Naive thymus-derived CD4-positive, alpha-beta T cell (primary cell): ENCODE results near the gene DLG2. TPM values are rescaled to one million over a fixed set of nuclear protein-coding genes. Genes with fewer than 3 reads are reported as not detected.
"Not testable (repeated sequence)": the region's sequence is repeated elsewhere in the genome, so short reads cannot be mapped to it uniquely, and the experiment has no call there.

Experiments used
- ATAC-seq: fragments of 150-1000 bp; cut with Tn5 transposase; 2 replicates; pipeline ENCODE4 v1.10.0; 2021; ENCODE audit warnings: mild to moderate bottlenecking, moderate library complexity
- CTCF ChIA-PET: fragments of 350-600 bp; sonication (Branson Sonifier 250); formaldehyde crosslinking; loops from one replicate; lab custom pipeline; 2021; ENCODE audit warnings: antibody characterized with exemption; lab: Charles Lee
- POLR2A ChIA-PET: fragments of 350-600 bp; sonication (Branson Sonifier 250); formaldehyde crosslinking; loops from one replicate; lab custom pipeline; 2021; ENCODE audit warnings: antibody characterized with exemption, inconsistent platforms; lab: Charles Lee
- DNase-seq, 9 donors: peaks; one replicate each; pipeline versions ENCODE4 v3.0.0 to v3.0.0-alpha.2; 2020 to 2022; ENCODE audit warnings: mixed read lengths in 1 of 9
- H3K27ac ChIP-seq: one replicate; pipeline ENCODE4 v1.7.0; 2013; ENCODE audit warnings: mild to moderate bottlenecking, low read depth, low read length, moderate library complexity
- H3K27me3 ChIP-seq, 2 donors: one replicate each; pipeline ENCODE4 v1.7.0; 2013; ENCODE audit warnings: low read length in 2 of 2, mild to moderate bottlenecking in 2 of 2, moderate library complexity in 2 of 2; ENCODE audit not compliant: control insufficient read depth in 2 of 2, insufficient read depth in 2 of 2
- H3K36me3 ChIP-seq, 3 experiments: 1 replicate in 2 of 3; 2 replicates in 1 of 3; pipeline ENCODE4 v1.7.0; 2013; ENCODE audit warnings: low read length in 3 of 3, mild to moderate bottlenecking in 3 of 3, moderate library complexity in 1 of 3; ENCODE audit not compliant: insufficient read depth in 3 of 3, control insufficient read depth in 2 of 3
- H3K4me1 ChIP-seq, 2 donors: one replicate each; pipeline ENCODE4 v1.7.0; 2013; ENCODE audit warnings: low read length in 2 of 2, mild to moderate bottlenecking in 2 of 2, moderate library complexity in 1 of 2; ENCODE audit not compliant: control insufficient read depth in 2 of 2, insufficient read depth in 2 of 2
- H3K4me3 ChIP-seq: 2 replicates; pipeline ENCODE4 v1.7.0; 2013; ENCODE audit warnings: mild to moderate bottlenecking, low read length
- H3K9me3 ChIP-seq, 3 experiments: 1 replicate in 2 of 3; 2 replicates in 1 of 3; pipeline ENCODE4 v1.7.0; 2013; ENCODE audit warnings: low read length in 3 of 3; ENCODE audit not compliant: control insufficient read depth in 2 of 3
- H3K27ac Mint-ChIP-seq, 9 donors: one replicate each; pipeline ENCODE4 v1.8.0; 2020 to 2022; ENCODE audit warnings: mixed read lengths in 9 of 9, mild to moderate bottlenecking in 8 of 9, moderate library complexity in 5 of 9, inconsistent platforms in 2 of 9
- H3K27me3 Mint-ChIP-seq, 5 donors: one replicate each; pipeline ENCODE4 v1.8.0; 2021 to 2022; ENCODE audit warnings: mixed read lengths in 5 of 5, mild to moderate bottlenecking in 1 of 5
- H3K36me3 Mint-ChIP-seq, 5 donors: one replicate each; pipeline ENCODE4 v1.8.0; 2020 to 2022; ENCODE audit warnings: mixed read lengths in 5 of 5, mild to moderate bottlenecking in 3 of 5, inconsistent platforms in 1 of 5
- H3K4me1 Mint-ChIP-seq, 7 donors: one replicate each; pipeline ENCODE4 v1.8.0; 2020 to 2022; ENCODE audit warnings: mixed read lengths in 7 of 7, mild to moderate bottlenecking in 3 of 7, inconsistent platforms in 1 of 7
- H3K4me3 Mint-ChIP-seq, 10 donors: one replicate each; pipeline ENCODE4 v1.8.0; 2020 to 2022; ENCODE audit warnings: mild to moderate bottlenecking in 10 of 10, mixed read lengths in 10 of 10, moderate library complexity in 6 of 10, inconsistent platforms in 2 of 10
- H3K9me3 Mint-ChIP-seq, 11 donors: one replicate each; pipeline ENCODE4 v1.8.0; 2020 to 2022; ENCODE audit warnings: mixed read lengths in 11 of 11, mild to moderate bottlenecking in 4 of 11, inconsistent platforms in 1 of 11, moderate library complexity in 1 of 11
- intact Hi-C, 2 donors: fragments of 100-400 bp; cut with micrococcal nuclease; formaldehyde crosslinking; loops; one replicate each; pipeline ENCODE4 v1.15.1; 2023
- polyA plus RNA-seq, 2 donors: library from polyadenylated mRNA; unstranded; fragments of 300-500 nt; fragmentation: Illumina TruSeq; gene quantifications; one replicate each; pipeline ENCODE4 v1.2.3, GENCODE V29; 2021
- total RNA-seq, 6 experiments: library from RNA in 5 of 6; stranded (reverse) in 5 of 6; gene quantifications; 1 replicate in 5 of 6; 2 replicates in 1 of 6; pipeline ENCODE4 v1.2.3 and lab custom pipeline; 2021 to 2026

Gene DLG2
- total and polyA plus RNA-seq, 7 experiments from 2014 or later = 0.64 to 6.1 (median 3.7) TPM

DNA sequence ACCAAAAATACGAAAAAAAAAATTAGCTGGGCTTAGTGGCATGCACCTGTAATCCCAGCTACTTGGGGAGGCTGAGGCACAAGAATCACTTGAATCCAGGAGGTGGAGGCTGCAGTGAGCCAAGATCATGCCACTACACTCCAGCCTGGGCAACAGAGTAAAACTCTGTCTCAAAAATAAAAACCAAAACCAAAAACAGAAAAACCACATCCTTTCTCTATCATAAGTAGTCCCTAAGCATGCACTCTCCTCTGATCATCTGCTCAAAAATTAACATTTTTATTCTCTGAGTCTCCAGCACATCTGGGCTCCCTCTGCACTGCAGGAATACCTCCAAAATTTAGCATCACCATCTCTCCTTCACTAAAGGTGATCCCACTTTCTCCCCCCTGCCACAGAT lies 516.9 kb downstream of the DLG2 start:
- H3K9me3 ChIP-seq, H3K27ac Mint-ChIP-seq, H3K36me3 ChIP-seq, intact Hi-C loops, ATAC-seq, H3K27me3 Mint-ChIP-seq, H3K27me3 ChIP-seq, H3K4me1 ChIP-seq, POLR2A ChIA-PET, CTCF ChIA-PET, DNase-seq, H3K4me3 ChIP-seq, H3K4me1 Mint-ChIP-seq, H3K36me3 Mint-ChIP-seq, H3K4me3 Mint-ChIP-seq, H3K27ac ChIP-seq: not testable (repeated sequence)
- H3K9me3 Mint-ChIP-seq = peaks cover 4 to 52% (median 21%) of the 10 kb centered on the region in 11 donors

DNA sequence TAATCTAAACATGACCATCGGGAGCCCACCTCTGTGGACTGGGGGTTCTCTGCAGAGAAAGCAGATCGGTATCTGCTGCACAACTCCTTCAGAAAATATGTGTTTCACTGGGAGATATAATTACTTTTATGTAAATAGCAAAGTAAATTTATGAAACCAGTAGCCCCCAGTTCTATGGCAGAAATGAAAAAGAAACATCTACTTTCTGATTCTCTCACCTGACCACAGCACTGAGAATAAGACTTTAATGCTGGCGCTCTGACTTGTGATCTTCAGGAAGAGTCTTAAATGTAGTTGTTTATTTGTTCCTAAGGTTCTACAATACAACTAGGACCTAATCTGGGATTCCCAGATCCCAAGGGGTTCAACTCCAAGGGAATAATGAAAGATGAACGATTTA lies 518.0 kb downstream of the DLG2 start:
- no peaks in the 10 kb centered on the region for H3K36me3 ChIP-seq
- ChIA-PET POLR2A (no interaction called here), CTCF (no interaction called here)
- H3K4me1 ChIP-seq = no peaks in the 10 kb centered on the region
- no peak for DNase-seq
- H3K4me3 ChIP-seq = no peak overlapping the region
- peaks cover 0 to 4% (median 0%) of the 10 kb centered on the region in 3 experiments for H3K9me3 ChIP-seq
- intact Hi-C loops = no loop called here
- no peak for ATAC-seq
- peaks cover 4 to 53% (median 22%) of the 10 kb centered on the region in 11 donors for H3K9me3 Mint-ChIP-seq
- H3K4me1 Mint-ChIP-seq = peaks cover 0 to 4% (median 0%) of the 10 kb centered on the region in 7 donors
- H3K27me3 ChIP-seq = no peaks in the 10 kb centered on the region
- no peak overlapping the region for H3K27ac ChIP-seq
- no peak overlapping the region for H3K4me3 Mint-ChIP-seq
- no peak overlapping the region for H3K27ac Mint-ChIP-seq
- H3K36me3 Mint-ChIP-seq = peaks cover 0 to 5% (median 0%) of the 10 kb centered on the region in 5 donors
- no peaks in the 10 kb centered on the region for H3K27me3 Mint-ChIP-seq

- peaks cover 0 to 5% (median 0%) of the 10 kb centered on the region in 5 donors for H3K36me3 Mint-ChIP-seq
- POLR2A ChIA-PET = no interaction called here
Measured at GRCh38 chr11:85105868-85106267, 521.3 kb downstream of the DLG2 start.

DNA sequence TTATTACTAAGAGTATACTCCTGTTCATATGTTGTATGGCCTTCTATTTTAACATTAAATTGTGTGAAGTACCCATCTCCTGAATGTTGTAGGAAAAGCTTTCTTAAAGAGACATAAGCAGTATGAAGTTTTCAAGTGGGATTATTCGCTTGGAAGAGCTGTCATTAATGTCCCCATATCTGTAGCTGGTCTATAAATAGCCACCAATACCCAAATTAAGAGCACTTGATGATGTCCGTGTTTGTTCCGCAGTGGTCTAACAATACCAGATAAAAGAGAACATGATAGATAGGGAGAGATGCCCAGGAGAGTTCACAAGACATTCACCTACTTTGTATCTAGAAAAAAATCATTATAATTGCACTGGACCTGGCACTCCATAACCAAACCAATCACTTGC lies 527.6 kb downstream of the DLG2 start:
- Mint-ChIP-seq H3K27me3 (no peaks in the 10 kb centered on the region), H3K4me1 (no peaks in the 10 kb centered on the region), H3K36me3 (peaks cover 0 to 14% (median 0%) of the 10 kb centered on the region in 5 donors), H3K4me3 (no peak overlapping the region), H3K9me3 (peaks cover 10 to 80% (median 25%) of the 10 kb centered on the region in 11 donors), H3K27ac (no peak overlapping the region)
- Histone ChIP-seq H3K36me3 (no peaks in the 10 kb centered on the region), H3K4me3 (no peak overlapping the region), H3K27ac (no peak overlapping the region), H3K27me3 (no peaks in the 10 kb centered on the region), H3K4me1 (no peaks in the 10 kb centered on the region), H3K9me3 (peaks cover 0 to 20% (median 0%) of the 10 kb centered on the region in 3 experiments)
- intact Hi-C loops = no loop called here
- no peak for ATAC-seq
- ChIA-PET CTCF (no interaction called here), POLR2A (no interaction called here)
- no peak for DNase-seq

More at GRCh38 chr11:85105868-85106267, 521.3 kb downstream of the DLG2 start:
- no peaks in the 10 kb centered on the region for H3K27me3 Mint-ChIP-seq
- H3K27ac ChIP-seq = no peak overlapping the region
- peaks cover 0 to 4% (median 0%) of the 10 kb centered on the region in 7 donors for H3K4me1 Mint-ChIP-seq
- H3K36me3 ChIP-seq = no peaks in the 10 kb centered on the region
- ATAC-seq (no peak), DNase-seq (no peak)
- intact Hi-C loops = no loop called here
- H3K27me3 ChIP-seq = no peaks in the 10 kb centered on the region
- H3K9me3 ChIP-seq = no peaks in the 10 kb centered on the region
- H3K9me3 Mint-ChIP-seq = peaks cover 4 to 60% (median 19%) of the 10 kb centered on the region in 11 donors
- H3K4me3 Mint-ChIP-seq = no peak overlapping the region
- H3K27ac Mint-ChIP-seq = no peak overlapping the region
- CTCF ChIA-PET = no interaction called here
- no peaks in the 10 kb centered on the region for H3K4me1 ChIP-seq
- H3K4me3 ChIP-seq = no peak overlapping the region

DNA sequence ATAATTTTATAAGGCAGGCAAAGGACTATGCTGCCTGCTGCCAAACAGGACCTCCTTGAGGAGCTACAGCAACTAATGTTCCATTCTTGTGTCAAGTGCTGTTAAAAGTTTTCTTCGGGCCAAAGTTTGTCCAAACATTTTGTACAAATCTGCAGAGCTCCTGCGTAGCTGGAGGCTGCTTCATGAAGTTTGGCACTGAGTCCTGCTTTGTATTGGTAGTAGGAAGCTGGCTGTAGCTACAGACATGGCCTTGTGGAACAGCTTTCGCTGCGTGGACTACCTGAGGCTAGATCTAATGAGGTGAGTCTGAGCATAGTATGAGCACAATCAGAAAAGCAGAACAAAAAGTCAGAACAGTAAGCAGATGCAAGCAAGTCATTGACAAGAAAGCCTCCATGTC lies 528.1 kb downstream of the DLG2 start:
- ChIA-PET POLR2A (no interaction called here), CTCF (no interaction called here)
- H3K27me3 Mint-ChIP-seq = no peaks in the 10 kb centered on the region
- peaks cover 0 to 20% (median 0%) of the 10 kb centered on the region in 3 experiments for H3K9me3 ChIP-seq
- H3K4me1 ChIP-seq = no peaks in the 10 kb centered on the region
- no peaks in the 10 kb centered on the region for H3K27me3 ChIP-seq
- H3K36me3 ChIP-seq = no peaks in the 10 kb centered on the region
- H3K4me1 Mint-ChIP-seq = no peaks in the 10 kb centered on the region
- intact Hi-C loops = no loop called here
- no peak for ATAC-seq
- no peak overlapping the region for H3K4me3 ChIP-seq
- H3K9me3 Mint-ChIP-seq = peaks cover 10 to 81% (median 25%) of the 10 kb centered on the region in 11 donors
- DNase-seq = no peak
- H3K27ac ChIP-seq = no peak overlapping the region
- no peak overlapping the region for H3K4me3 Mint-ChIP-seq
- H3K27ac Mint-ChIP-seq = no peak overlapping the region
- H3K36me3 Mint-ChIP-seq = peaks cover 0 to 10% (median 0%) of the 10 kb centered on the region in 5 donors

GRCh38 chr11:85096939-85097338 lies 530.2 kb downstream of the DLG2 start:
- no peak for DNase-seq
- intact Hi-C loops = no loop called here
- Histone ChIP-seq H3K4me1 (no peaks in the 10 kb centered on the region), H3K9me3 (peaks cover 0 to 25% (median 0%) of the 10 kb centered on the region in 3 experiments), H3K36me3 (no peaks in the 10 kb centered on the region), H3K27me3 (no peaks in the 10 kb centered on the region), H3K4me3 (no peak overlapping the region), H3K27ac (no peak overlapping the region)
- Mint-ChIP-seq H3K4me3 (no peak overlapping the region), H3K27ac (no peak overlapping the region), H3K36me3 (peaks cover 0 to 10% (median 0%) of the 10 kb centered on the region in 5 donors), H3K27me3 (no peaks in the 10 kb centered on the region), H3K9me3 (peaks cover 16 to 81% (median 29%) of the 10 kb centered on the region in 11 donors), H3K4me1 (no peaks in the 10 kb centered on the region)
- CTCF ChIA-PET = no interaction called here
- ATAC-seq = no peak
- POLR2A ChIA-PET = no interaction called here

- CTCF ChIA-PET = no interaction called here
- Histone ChIP-seq H3K9me3 (peaks cover 0 to 25% (median 0%) of the 10 kb centered on the region in 3 experiments), H3K36me3 (no peaks in the 10 kb centered on the region), H3K27me3 (no peaks in the 10 kb centered on the region), H3K27ac (no peak overlapping the region), H3K4me1 (no peaks in the 10 kb centered on the region), H3K4me3 (no peak overlapping the region)
- intact Hi-C loops = no loop called here
- ATAC-seq (no peak), DNase-seq (no peak)
- Mint-ChIP-seq H3K9me3 (peaks cover 16 to 83% (median 31%) of the 10 kb centered on the region in 11 donors), H3K27ac (no peak overlapping the region), H3K4me3 (no peak overlapping the region), H3K36me3 (peaks cover 0 to 10% (median 0%) of the 10 kb centered on the region in 5 donors), H3K4me1 (no peaks in the 10 kb centered on the region), H3K27me3 (no peaks in the 10 kb centered on the region)
- POLR2A ChIA-PET = no interaction called here
Measured at GRCh38 chr11:85095239-85095638, 531.9 kb downstream of the DLG2 start.
